A549 (cell line): ENCODE data around the gene HOXC6. TPM values are rescaled to one million over a fixed set of nuclear protein-coding genes. Genes with fewer than 3 reads are reported as not detected.

Experiments
- ATAC-seq, 2 experiments: fragments of 200-7000 bp in 1 of 2; fragments of >200 bp in 1 of 2; cut with Nextera tagmentation in 1 of 2; cut with Tn5 transposase in 1 of 2; 3 replicates each; pipeline versions ENCODE4 v1.8.0 to v1.9.1; 2018 to 2020; ENCODE audit warnings: mild to moderate bottlenecking in 1 of 2, moderate library complexity in 1 of 2
- CTCF ChIA-PET: fragments of 300-600 bp; sonication (Branson Sonifier 250); formaldehyde crosslinking; extraction: SDS; loops from one replicate; lab custom pipeline; 2021; ENCODE audit warnings: antibody characterized with exemption, inconsistent platforms; lab: Yijun Ruan, JAX
- POLR2A ChIA-PET: fragments of 350-600 bp; formaldehyde crosslinking; extraction: SDS; loops from one replicate; lab custom pipeline; 2021; ENCODE audit warnings: antibody characterized with exemption, inconsistent platforms; lab: Yijun Ruan, JAX
- DNase-seq, 2 experiments: peaks; one replicate each; pipeline versions ENCODE4 v3.0.0 to v3.0.0-alpha.2; 2011 to 2016; ENCODE audit warnings: low read depth in 1 of 2, low spot score in 1 of 2
- FAIRE-seq: peaks from 2 replicates; lab custom pipeline; 2011; peaks lifted over from hg19 to GRCh38; lab: Jason Lieb, UNC
- H3K27ac ChIP-seq, 2 experiments: fragments of >200 bp; sonication (Bioruptor Twin); formaldehyde crosslinking; 3 replicates each; pipeline ENCODE4 v1.5.1; 2016 to 2017
- H3K4me1 ChIP-seq: fragments of >200 bp; sonication (Bioruptor Twin); formaldehyde crosslinking; 3 replicates; pipeline ENCODE4 v1.6.1; 2016
- H3K4me2 ChIP-seq: fragments of >200 bp; sonication (Bioruptor Twin); formaldehyde crosslinking; 3 replicates; pipeline ENCODE4 v1.6.1; 2016
- H3K4me3 ChIP-seq: fragments of >200 bp; sonication (Bioruptor Twin); formaldehyde crosslinking; 3 replicates; pipeline ENCODE4 v1.5.1; 2016
- H3K9me3 ChIP-seq: fragments of >200 bp; sonication (Bioruptor Twin); formaldehyde crosslinking; 3 replicates; pipeline ENCODE4 v1.6.1; 2016
- ATOH8 ChIP-seq: fragments of 250-450 bp; sonication (Bioruptor Pico); IDR thresholded peaks from 2 replicates; pipeline ENCODE4 v1.5.0; 2020; ENCODE audit warnings: low read depth, mild to moderate bottlenecking, moderate library complexity
- CEBPB ChIP-seq, 2 experiments: fragments of >200 bp in 1 of 2; sonication (Bioruptor Twin) in 1 of 2; formaldehyde crosslinking in 1 of 2; IDR thresholded peaks; 2 replicates each; pipeline ENCODE4 v1.6.1; 2012 to 2016
- CHD4 ChIP-seq: fragments of 200-600 bp; sonication (generic); IDR thresholded peaks from 2 replicates; pipeline ENCODE4 v1.6.1; 2016; ENCODE audit warnings: antibody characterized with exemption, mild to moderate bottlenecking, borderline replicate concordance
- E2F6 ChIP-seq: IDR thresholded peaks from 2 replicates; pipeline ENCODE4 v1.6.1; 2012; ENCODE audit warnings: low read depth, borderline replicate concordance
- EHF ChIP-seq: fragments of 250-450 bp; sonication (Bioruptor Pico); IDR thresholded peaks from 2 replicates; pipeline ENCODE4 v1.5.0; 2020; ENCODE audit warnings: mild to moderate bottlenecking
- EHMT2 ChIP-seq: fragments of 200-600 bp; sonication (generic); IDR thresholded peaks from 2 replicates; pipeline ENCODE4 v1.6.1; 2016; ENCODE audit warnings: antibody characterized with exemption, low read depth, mild to moderate bottlenecking, moderate library complexity
- ELK1 ChIP-seq: fragments of 150-350 bp; IDR thresholded peaks from 2 replicates; pipeline ENCODE4 v1.6.1; 2014; ENCODE audit warnings: low read depth, mild to moderate bottlenecking, low read length
- EP300 ChIP-seq, 2 experiments: fragments of >200 bp; sonication (Bioruptor Twin); formaldehyde crosslinking; IDR thresholded peaks; 2 replicates in 1 of 2; 3 replicates in 1 of 2; pipeline ENCODE4 v1.6.1; 2016 to 2017
- FOXS1 ChIP-seq: fragments of 250-450 bp; sonication (Bioruptor Pico); IDR thresholded peaks from 2 replicates; pipeline ENCODE4 v1.5.0; 2020; ENCODE audit warnings: mild to moderate bottlenecking, moderate library complexity
- GATA3 ChIP-seq: IDR thresholded peaks from 2 replicates; pipeline ENCODE4 v1.6.1; 2012; ENCODE audit warnings: borderline replicate concordance
- HDAC2 ChIP-seq: fragments of 200-600 bp; sonication (generic); IDR thresholded peaks from 2 replicates; pipeline ENCODE4 v1.6.1; 2016
- HMGXB4 ChIP-seq: fragments of 250-450 bp; sonication (Bioruptor Pico); IDR thresholded peaks from 2 replicates; pipeline ENCODE4 v1.5.0; 2021; ENCODE audit warnings: mild to moderate bottlenecking, moderate library complexity, borderline replicate concordance
- HOXA7 ChIP-seq: fragments of 250-450 bp; sonication (Bioruptor Pico); IDR thresholded peaks from 2 replicates; pipeline ENCODE4 v1.5.0; 2020; ENCODE audit warnings: mild to moderate bottlenecking, moderate library complexity
- JUNB ChIP-seq: fragments of >200 bp; sonication (Bioruptor Twin); formaldehyde crosslinking; IDR thresholded peaks from 2 replicates; pipeline ENCODE4 v1.6.1; 2016
- KDM5A ChIP-seq: fragments of 200-600 bp; sonication (generic); IDR thresholded peaks from 2 replicates; pipeline ENCODE4 v1.6.1; 2016; ENCODE audit warnings: antibody characterized with exemption, mild to moderate bottlenecking
- MAX ChIP-seq: IDR thresholded peaks from 2 replicates; pipeline ENCODE4 v1.6.1; 2012
- MYC ChIP-seq: IDR thresholded peaks from 2 replicates; pipeline ENCODE4 v1.6.1; 2012; ENCODE audit warnings: mild to moderate bottlenecking, inconsistent platforms, low read length, improper control_type of control experiment, borderline replicate concordance
- NR3C1 ChIP-seq: fragments of >200 bp; sonication (Bioruptor Twin); formaldehyde crosslinking; IDR thresholded peaks from 3 replicates; pipeline ENCODE4 v1.6.1; 2017
- PBX3 ChIP-seq: IDR thresholded peaks from 2 replicates; pipeline ENCODE4 v1.6.1; 2012
- RFX5 ChIP-seq: fragments of 450-650 bp; IDR thresholded peaks from 2 replicates; pipeline ENCODE4 v1.7.1; 2014; ENCODE audit warnings: antibody characterized with exemption, mild to moderate bottlenecking, moderate library complexity
- RNF2 ChIP-seq: fragments of 200-600 bp; sonication (generic); IDR thresholded peaks from 2 replicates; pipeline ENCODE4 v1.6.1; 2016; ENCODE audit warnings: low read depth, mild to moderate bottlenecking, antibody characterized with exemption, moderate library complexity, borderline replicate concordance
- SMC3 ChIP-seq: fragments of >200 bp; sonication (Bioruptor Twin); formaldehyde crosslinking; IDR thresholded peaks from 3 replicates; pipeline ENCODE4 v1.6.1; 2018; ENCODE audit warnings: inconsistent platforms
- TFCP2L1 ChIP-seq: fragments of 250-450 bp; sonication (Bioruptor Pico); IDR thresholded peaks from 2 replicates; pipeline ENCODE4 v1.5.0; 2021; ENCODE audit warnings: mild to moderate bottlenecking
- TP53 ChIP-seq: fragments of 250-450 bp; sonication (Bioruptor Pico); IDR thresholded peaks from 2 replicates; pipeline ENCODE4 v1.5.0; 2021; ENCODE audit warnings: mild to moderate bottlenecking, moderate library complexity
- USF2 ChIP-seq: fragments of 450-650 bp; IDR thresholded peaks from 2 replicates; pipeline ENCODE4 v1.6.1; 2014; ENCODE audit warnings: antibody characterized with exemption
- ZC3H11A ChIP-seq: fragments of 450-650 bp; IDR thresholded peaks from 2 replicates; pipeline ENCODE4 v1.6.1; 2014; ENCODE audit warnings: antibody characterized with exemption, mild to moderate bottlenecking
- ZFP36 ChIP-seq: fragments of 450-650 bp; IDR thresholded peaks from 2 replicates; pipeline ENCODE4 v1.6.1; 2014; ENCODE audit warnings: borderline replicate concordance; ENCODE audit not compliant: partially characterized antibody
- WGBS: methylation state at CpG from one replicate; pipeline ENCODE4 v1.1.6; 2017; ENCODE audit errors: missing lambda C conversion rate; 5-methylcytosine and 5-hydroxymethylcytosine counted together
- polyA plus RNA-seq, 4 experiments: library from polyadenylated mRNA; depleted of rRNA in 3 of 4; stranded (reverse); fragments of >200 nt; fragmentation: RNase III in 1 of 4; extraction: RNeasy Plus Mini Kit Qiagen cat#74134 plus additional on column Dnase treatment in 1 of 4; gene quantifications; 2 replicates in 3 of 4; 3 replicates in 1 of 4; pipeline ENCODE4 v1.2.3, GENCODE V29; 2011 to 2017

The HOXC6 gene
- polyA plus RNA-seq, 2 of the 4 experiments (the other 2 are of a cell fraction) = 5.2 to 6.0 TPM

- CTCF ChIA-PET = interaction anchor here (0.6 kb wide), 1 partner anchor 61 kb away, joined by 3 read pairs; no protein-coding TSS in a partner anchor
- 9% methylated on average over 1 of the region's 1 CpG for WGBS
- POLR2A ChIA-PET = no interaction called here
These were observed 43.7 kb downstream of the HOXC6 start for GRCh38 chr12:54071942-54072341.

GRCh38 chr12:54074308-54074707 lies 46.1 kb downstream of the HOXC6 start:
- H3K4me1 ChIP-seq = no peaks in the 10 kb centered on the region
- no peaks in the 10 kb centered on the region for H3K9me3 ChIP-seq
- TF ChIP-seq KDM5A = no peak
- TF ChIP-seq ELK1 = no peak
- TF ChIP-seq SMC3 = no peak
- no peak for TF ChIP-seq RNF2
- TF ChIP-seq TFCP2L1 = no peak
- no peak for TF ChIP-seq GATA3
- TF ChIP-seq TP53 = no peak
- TF ChIP-seq EP300 (IDR thresholded peaks at IDR 0.05) = no peak
- no peak for TF ChIP-seq ZC3H11A
- TF ChIP-seq CHD4 = no peak
- ATAC-seq = no peak
- no peak overlapping the region for H3K27ac ChIP-seq
- CTCF ChIA-PET = no interaction called here
- DNase-seq = no peak
- no peak overlapping the region for H3K4me2 ChIP-seq
- H3K4me3 ChIP-seq = no peak overlapping the region
- POLR2A ChIA-PET = no interaction called here
- no peak for FAIRE-seq
- WGBS = 76% methylated on average over 6 of the region's 6 CpGs

More at GRCh38 chr12:54071942-54072341, 43.7 kb downstream of the HOXC6 start:
- Histone ChIP-seq H3K9me3 (no peaks in the 10 kb centered on the region), H3K27ac (no peak overlapping the region), H3K4me2 (no peak overlapping the region), H3K4me1 (no peaks in the 10 kb centered on the region), H3K4me3 (no peak overlapping the region)
- FAIRE-seq (no peak), DNase-seq (no peak), ATAC-seq (no peak)
- TF ChIP-seq TFCP2L1 (no peak), EHF (CRISPR knock-in tag) (no peak), HOXA7 (CRISPR knock-in tag) (no peak), HDAC2 (no peak), ATOH8 (no peak), MYC (no peak), EHMT2 (no peak), RFX5 (no peak), ZFP36 (no peak), NR3C1 (no peak), MAX (no peak), E2F6 (no peak), FOXS1 (no peak), CEBPB (IDR thresholded peaks at IDR 0.05) (no peak), TP53 (no peak)

GRCh38 chr12:54075409-54075808 lies 47.2 kb downstream of the HOXC6 start:
- no peak for FAIRE-seq
- POLR2A ChIA-PET = no interaction called here

More at GRCh38 chr12:54075409-54075808, 47.2 kb downstream of the HOXC6 start:
- Histone ChIP-seq H3K4me1 (no peaks in the 10 kb centered on the region), H3K27ac (no peak overlapping the region)
- TF ChIP-seq USF2 (no peak), CHD4 (no peak), HMGXB4 (CRISPR knock-in tag) (no peak), JUNB (no peak), ELK1 (no peak), PBX3 (no peak), NR3C1 (no peak), EHMT2 (no peak)
- TF ChIP-seq, all 56 proteins: peak for 0
- DNase-seq (no peak), ATAC-seq (no peak)
- Histone ChIP-seq H3K4me3 (no peak overlapping the region), H3K9me3 (no peaks in the 10 kb centered on the region), H3K4me2 (no peak overlapping the region)
- 39% methylated on average over 6 of the region's 6 CpGs for WGBS
- CTCF ChIA-PET = interaction anchor here (1.0 to 1.3 kb wide), 4 partner anchors 10 to 43 kb away, joined by 3 to 5 read pairs (median 4); partner anchors contain the start of genes HOXC4 and HOXC5
